Pancreas (tissue), 10 donors: Measurements from ENCODE around the gene ITPK1. TPM values are rescaled to one million over a fixed set of nuclear protein-coding genes. Genes with fewer than 3 reads are reported as not detected.
A peak's percentile ranks its signal among the peaks of the same experiment; 100 is the strongest.

Experiments used
- ATAC-seq, 4 donors: fragments of 200-7000 bp; cut with Tn5 transposase; one replicate each; pipeline versions ENCODE4 v1.8.0 to v1.9.1; 2020; ENCODE audit warnings: mild to moderate bottlenecking in 4 of 4, moderate library complexity in 4 of 4
- DNase-seq, 6 donors: peaks; one replicate each; pipeline ENCODE4 v3.0.0-alpha.2; 2020
- FAIRE-seq: peaks from 2 replicates; lab custom pipeline; 2012; peaks lifted over from hg19 to GRCh38; lab: Jason Lieb, UNC
- H3K27ac ChIP-seq, 4 donors: fragments of 200-600 bp; sonication (generic); 1 replicate in 3 of 4; 2 replicates in 1 of 4; pipeline versions ENCODE4 v1.5.0 to v1.8.0; 2020
- H3K27me3 ChIP-seq, 4 donors: fragments of 200-600 bp; one replicate each; pipeline ENCODE4 v1.8.0; 2021
- H3K36me3 ChIP-seq, 3 donors: fragments of 200-600 bp; sonication (generic) in 1 of 3; one replicate each; pipeline versions ENCODE4 v1.5.0 to v1.8.0; 2020 to 2021
- H3K4me1 ChIP-seq, 3 donors: fragments of 200-600 bp; one replicate each; pipeline ENCODE4 v1.8.0; 2021
- H3K4me3 ChIP-seq, 4 donors: fragments of 200-600 bp; sonication (generic) in 2 of 4; one replicate each; pipeline versions ENCODE4 v1.5.0 to v1.8.0; 2020 to 2021
- H3K9me3 ChIP-seq, 4 donors: fragments of 200-600 bp; one replicate each; pipeline ENCODE4 v1.8.0; 2021
- CTCF ChIP-seq, 4 donors: fragments of 200-600 bp; sonication (generic) in 3 of 4; IDR thresholded peaks; one replicate each; pipeline versions ENCODE4 v1.5.0 to v1.8.0; 2021; ENCODE audit warnings: antibody characterized with exemption in 4 of 4
- WGBS, 2 donors: extraction: QIAGEN DNeasy Blood & Tissue Kit; methylation state at CpG; one replicate each; pipeline ENCODE4 v1.1.7; 2013; 5-methylcytosine and 5-hydroxymethylcytosine counted together
- intact Hi-C, 3 donors: fragments of 100-400 bp; cut with DNase I; formaldehyde crosslinking; loops; one replicate each; pipeline versions ENCODE4 v1.11.1 to v1.14.2; 2022
- polyA plus RNA-seq, 2 donors: library from polyadenylated mRNA; stranded (reverse); fragments of 200-250 nt; gene quantifications; one replicate each; pipeline ENCODE4 v1.2.3, GENCODE V29; 2013
- total RNA-seq, 6 donors: library from RNA; stranded (reverse); fragmentation: NEBNext Ultra II Directional in 4 of 6; extraction: Animal tissue kit (Norgen Biotek cat#: 25700) in 4 of 6; gene quantifications; one replicate each; pipeline versions ENCODE4 v1.2.1 to v1.2.4, GENCODE V29; 2021 to 2023
- donor health status: healthy with polysubstance abuse.
- donor health status: DM: no; HTN: no; CAD: no; lungs with moderate emphysema.
- donor health status: DM: no; HTN: no; CAD: no.
- donor health status: control.
- donor health status: control.
- donor health status: Bipolar disorder and iron deficiency.
- donor health status: DM: yes; HTN: yes; CAD: no.
- donor health status: DM: no; HTN: no; CAD: no.
- donor health status: DM: no; HTN: no; CAD: no.
- donor health status: DM: yes; HTN: yes; CAD: no.

Gene ITPK1
- total and polyA plus RNA-seq, 8 donors = 23.2 to 38.3 (median 33.0) TPM

- H3K36me3 ChIP-seq = no peaks in the 10 kb centered on the region
Measured at GRCh38 chr14:93018366-93018765, 97.4 kb downstream of the ITPK1 start.

GRCh38 chr14:93017898-93018297, 97.8 kb downstream of the ITPK1 start:
- Histone ChIP-seq H3K27ac (peak overlapping the region in 2 of 4 donors; percentile 16 to 19), H3K27me3 (no peaks in the 10 kb centered on the region), H3K4me1 (peaks cover 0 to 11% (median 9%) of the 10 kb centered on the region in 3 donors), H3K36me3 (no peaks in the 10 kb centered on the region), H3K4me3 (no peak overlapping the region), H3K9me3 (no peaks in the 10 kb centered on the region)
- no peak for FAIRE-seq
- no peak for TF ChIP-seq CTCF (IDR thresholded peaks at IDR 0.05)
- ATAC-seq = peak in 1 of 4 donors; percentile 4
- WGBS, 2 donors = 92 to 94% methylated on average over 9 to 10 of the region's 10 CpGs
- intact Hi-C loops = no loop called here
- DNase-seq = peak in 1 of 6 donors; percentile 48

More at GRCh38 chr14:93018366-93018765, 97.4 kb downstream of the ITPK1 start:
- no peak for ATAC-seq
- no peak for TF ChIP-seq CTCF (IDR thresholded peaks at IDR 0.05)
- DNase-seq = no peak
- Histone ChIP-seq H3K4me1 (peaks cover 0 to 11% (median 9%) of the 10 kb centered on the region in 3 donors), H3K4me3 (no peak overlapping the region), H3K27me3 (no peaks in the 10 kb centered on the region), H3K27ac (no peak overlapping the region), H3K9me3 (no peaks in the 10 kb centered on the region)
- no peak for FAIRE-seq
- intact Hi-C loops = no loop called here
- WGBS, 2 donors = 92 to 95% methylated on average over 8 of the region's 8 CpGs

- Histone ChIP-seq H3K36me3 (no peaks in the 10 kb centered on the region), H3K4me1 (peaks cover 0 to 11% (median 9%) of the 10 kb centered on the region in 3 donors), H3K27ac (peak overlapping the region in 2 of 4 donors; percentile 16 to 19), H3K9me3 (no peaks in the 10 kb centered on the region), H3K27me3 (no peaks in the 10 kb centered on the region), H3K4me3 (no peak overlapping the region)
- FAIRE-seq (no peak), DNase-seq (peak; percentile 35 to 85 (median 61)), ATAC-seq (peak; percentile 36 to 73 (median 62))
- TF ChIP-seq CTCF (IDR thresholded peaks at IDR 0.05) = no peak
- intact Hi-C loops = no loop called here
- WGBS, 2 donors = 31 to 44% methylated on average over 17 of the region's 17 CpGs
Measured at GRCh38 chr14:93017301-93017797, 98.4 kb downstream of the ITPK1 start.

GRCh38 chr14:93016275-93016845, 99.4 kb downstream of the ITPK1 start:
- no peaks in the 10 kb centered on the region for H3K36me3 ChIP-seq
- intact Hi-C loops = no loop called here
- H3K4me3 ChIP-seq = no peak overlapping the region
- FAIRE-seq (no peak), DNase-seq (peak in 1 of 6 donors; percentile 43), ATAC-seq (no peak)
- 91 to 93% methylated on average over 18 of the region's 18 CpGs for WGBS, 2 donors
- no peaks in the 10 kb centered on the region for H3K9me3 ChIP-seq
- no peaks in the 10 kb centered on the region for H3K27me3 ChIP-seq
- H3K4me1 ChIP-seq = peaks cover 0 to 11% (median 9%) of the 10 kb centered on the region in 3 donors
- H3K27ac ChIP-seq = no peak overlapping the region
- TF ChIP-seq CTCF (IDR thresholded peaks at IDR 0.05) = no peak

GRCh38 chr14:93015505-93015904, 100.2 kb downstream of the ITPK1 start:
- Histone ChIP-seq H3K4me3 (no peak overlapping the region), H3K36me3 (no peaks in the 10 kb centered on the region), H3K27me3 (no peaks in the 10 kb centered on the region), H3K27ac (no peak overlapping the region), H3K4me1 (peaks cover 0 to 11% (median 9%) of the 10 kb centered on the region in 3 donors), H3K9me3 (no peaks in the 10 kb centered on the region)
- DNase-seq (peak in 1 of 6 donors; percentile 48), ATAC-seq (no peak), FAIRE-seq (no peak)
- 83 to 89% methylated on average over 15 of the region's 15 CpGs for WGBS, 2 donors
- intact Hi-C loops = no loop called here
- TF ChIP-seq CTCF (IDR thresholded peaks at IDR 0.05) = no peak
